GM19025 (cell line): Measurements from ENCODE around the gene COPS7A.
"Not testable (repeated sequence)": the region's sequence is repeated elsewhere in the genome, so short reads cannot be mapped to it uniquely, and the experiment has no call there.

ENCODE experiments used
- ATAC-seq: cut with Tn5 transposase; IDR thresholded peaks from one replicate; pipeline ENCODE4 v1.9.1; 2021; ENCODE audit warnings: mild to moderate bottlenecking, low read depth, moderate library complexity; ENCODE audit not compliant: unreplicated experiment

Gene COPS7A

GRCh38 chr12:6700646-6701051, 23.2 kb upstream of the COPS7A start, which contains the start of gene PIANP:
TSS of gene PIANP (minus strand) at chr12:6700815. CDS start at chr12:6698061, 2,754 bp downstream.
- ATAC-seq, result no peak

DNA sequence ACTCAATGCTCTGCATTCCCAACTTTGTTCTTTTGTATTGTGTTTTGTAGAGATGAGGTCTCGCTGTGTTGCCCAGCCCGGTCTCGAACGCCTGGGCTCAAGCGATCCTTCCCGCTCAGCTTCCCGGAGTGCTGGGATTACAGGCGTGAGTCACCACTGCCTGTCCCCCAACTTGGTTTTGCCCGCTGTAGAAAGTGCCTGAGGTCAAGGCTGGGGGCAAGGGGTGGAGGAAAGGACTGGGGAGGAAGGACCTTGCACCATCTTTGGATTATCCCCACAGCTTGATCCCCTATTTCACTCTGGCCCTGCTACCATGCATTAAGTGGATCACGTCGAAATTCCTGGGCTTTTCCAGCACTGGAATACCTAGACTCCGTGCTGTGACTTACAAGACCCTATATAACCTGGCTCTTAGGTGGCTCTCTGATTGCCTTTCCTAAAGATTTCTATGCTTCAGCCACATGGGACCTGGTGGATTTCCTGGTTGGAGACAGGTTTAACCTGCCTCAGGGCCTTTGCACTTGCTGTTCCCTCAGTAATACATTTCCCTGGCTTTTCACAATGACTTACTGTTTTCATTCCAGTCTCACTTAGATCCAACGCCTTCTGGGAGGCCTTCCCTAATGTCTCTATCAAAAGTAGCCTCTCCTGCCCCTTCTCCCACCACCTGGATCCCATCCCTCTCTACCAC, 22.6 kb upstream of the COPS7A start:
- no peak for ATAC-seq

GRCh38 chr12:6703631-6704030, 20.2 kb upstream of the COPS7A start:
- no peak for ATAC-seq

DNA sequence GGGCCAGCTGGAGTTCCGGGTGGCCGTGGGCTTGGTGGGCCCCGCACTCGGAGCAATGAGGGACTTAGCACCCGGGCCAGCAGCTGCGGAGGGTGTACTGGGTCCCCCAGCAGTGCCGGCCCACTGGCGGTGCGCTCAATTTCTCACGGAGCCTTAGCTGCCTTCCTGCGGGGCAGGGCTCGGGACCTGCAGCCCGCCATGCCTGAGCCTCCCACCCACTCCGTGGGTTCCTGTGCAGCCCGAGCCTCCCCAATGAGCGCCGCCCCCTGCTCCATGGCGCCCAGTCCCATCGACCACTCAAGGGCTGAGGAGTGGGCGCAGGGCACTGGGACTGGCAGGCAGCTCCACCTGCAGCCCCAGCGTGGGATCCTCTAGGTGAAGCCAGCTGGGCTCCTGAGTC, 15.5 kb upstream of the COPS7A start:
- not testable (repeated sequence) for ATAC-seq

DNA sequence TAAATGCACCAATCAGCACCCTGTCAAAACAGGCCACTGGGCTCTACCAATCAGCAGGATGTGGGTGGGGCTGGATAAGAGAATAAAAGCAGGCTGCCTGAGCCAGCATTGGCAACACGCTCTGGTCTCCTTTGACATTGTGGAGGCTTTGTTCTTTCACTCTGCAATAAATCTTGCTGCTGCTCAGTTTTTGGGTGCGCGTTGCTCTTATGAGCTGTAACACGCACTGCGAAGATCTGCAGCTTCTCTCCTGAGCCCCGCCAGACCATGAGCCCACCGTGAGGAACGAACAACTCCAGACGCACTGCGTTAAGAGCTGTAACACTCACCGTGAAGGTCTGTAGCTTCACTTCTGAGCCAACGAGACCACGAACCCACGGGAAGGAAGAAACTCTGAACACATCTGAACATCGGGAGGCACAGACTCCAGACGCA, 14.9 kb upstream of the COPS7A start:
- ATAC-seq, result no peak

GRCh38 chr12:6716031-6716873, 7.6 kb upstream of the COPS7A start:
- not testable (repeated sequence) for ATAC-seq

DNA sequence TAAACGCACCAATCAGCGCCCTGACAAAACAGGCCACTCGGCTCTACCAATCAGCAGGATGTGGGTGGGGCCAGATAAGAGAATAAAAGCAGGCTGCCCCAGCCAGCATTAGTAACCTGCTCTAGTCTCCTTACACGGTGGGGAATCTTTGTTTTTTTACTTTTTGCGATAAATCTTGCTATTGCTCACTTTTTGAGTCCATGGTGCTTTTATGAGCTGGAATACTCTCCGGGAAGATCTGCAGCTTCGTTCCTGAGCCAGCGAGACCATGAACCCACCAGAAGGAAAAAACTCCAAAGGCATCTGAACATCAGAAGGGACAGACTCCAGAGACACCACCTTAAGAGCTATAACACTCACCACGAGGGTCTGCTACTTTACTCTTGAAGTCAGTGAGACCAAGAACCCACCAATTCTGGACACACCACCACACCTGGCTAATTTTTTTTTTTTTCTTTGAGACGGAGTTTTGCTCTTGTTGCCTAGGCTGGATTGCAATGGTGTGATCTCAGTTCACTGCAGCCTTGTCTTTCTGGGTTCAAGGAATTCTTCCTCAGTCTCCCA, 6.9 kb upstream of the COPS7A start:
- ATAC-seq, result no peak

- ATAC-seq, result no peak
Observed at GRCh38 chr12:6722863-6723262, 983 bp upstream of the COPS7A start.

GRCh38 chr12:6724409-6724797, 557 bp downstream of the COPS7A start:
- ATAC-seq, result no peak

DNA sequence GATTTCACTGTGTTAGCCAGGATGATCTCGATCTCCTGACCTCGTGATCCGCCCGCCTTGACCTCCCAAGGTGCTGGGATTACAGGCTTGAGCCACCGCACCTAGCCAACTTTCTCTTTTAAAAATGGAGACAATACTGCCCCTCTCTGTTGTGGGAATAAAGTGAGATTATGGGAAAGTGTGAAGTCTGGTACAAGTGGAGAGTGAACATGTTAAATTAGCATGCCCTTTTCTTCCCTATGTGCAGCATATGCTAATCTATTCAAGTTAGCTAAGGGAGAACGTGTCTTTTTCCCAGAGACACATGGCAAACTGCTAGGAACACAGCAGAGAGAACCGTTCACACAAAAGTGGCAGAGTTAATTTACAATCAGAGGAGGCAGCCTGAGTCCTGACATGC, 1.5 kb downstream of the COPS7A start:
- ATAC-seq, result no peak

DNA sequence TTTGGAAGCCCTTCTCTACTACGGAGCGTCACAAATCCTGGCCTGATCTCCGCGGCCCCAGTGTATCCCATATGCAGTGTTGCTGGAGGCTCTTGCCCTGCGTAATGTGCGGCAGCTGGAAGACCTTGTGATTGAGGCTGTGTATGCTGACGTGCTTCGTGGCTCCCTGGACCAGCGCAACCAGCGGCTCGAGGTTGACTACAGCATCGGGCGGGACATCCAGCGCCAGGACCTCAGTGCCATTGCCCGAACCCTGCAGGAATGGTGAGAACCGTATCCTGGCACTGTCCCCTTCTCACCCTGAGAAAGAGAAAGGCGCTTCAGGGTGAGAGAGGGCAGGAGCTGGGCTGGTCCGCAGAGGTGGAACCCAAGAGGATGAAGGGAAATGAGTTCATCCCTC, 5.3 kb downstream of the COPS7A start:
- ATAC-seq, result no peak

DNA sequence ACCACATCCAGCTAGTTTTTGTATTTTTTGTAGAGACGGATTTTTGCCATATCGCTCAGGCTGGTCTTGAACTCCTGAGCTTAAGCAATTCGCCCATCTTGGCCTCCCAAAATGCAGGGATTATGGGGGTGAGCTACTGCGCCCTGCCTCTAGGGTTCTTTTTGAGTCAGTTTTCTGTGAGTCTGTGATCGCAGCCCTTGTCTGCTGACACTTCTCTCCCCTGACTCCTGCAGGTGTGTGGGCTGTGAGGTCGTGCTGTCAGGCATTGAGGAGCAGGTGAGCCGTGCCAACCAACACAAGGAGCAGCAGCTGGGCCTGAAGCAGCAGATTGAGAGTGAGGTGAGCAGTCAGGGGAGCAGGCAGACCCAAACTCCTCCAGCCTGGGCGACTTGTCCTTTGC, 6.3 kb downstream of the COPS7A start:
- ATAC-seq, result peak; percentile 12

DNA sequence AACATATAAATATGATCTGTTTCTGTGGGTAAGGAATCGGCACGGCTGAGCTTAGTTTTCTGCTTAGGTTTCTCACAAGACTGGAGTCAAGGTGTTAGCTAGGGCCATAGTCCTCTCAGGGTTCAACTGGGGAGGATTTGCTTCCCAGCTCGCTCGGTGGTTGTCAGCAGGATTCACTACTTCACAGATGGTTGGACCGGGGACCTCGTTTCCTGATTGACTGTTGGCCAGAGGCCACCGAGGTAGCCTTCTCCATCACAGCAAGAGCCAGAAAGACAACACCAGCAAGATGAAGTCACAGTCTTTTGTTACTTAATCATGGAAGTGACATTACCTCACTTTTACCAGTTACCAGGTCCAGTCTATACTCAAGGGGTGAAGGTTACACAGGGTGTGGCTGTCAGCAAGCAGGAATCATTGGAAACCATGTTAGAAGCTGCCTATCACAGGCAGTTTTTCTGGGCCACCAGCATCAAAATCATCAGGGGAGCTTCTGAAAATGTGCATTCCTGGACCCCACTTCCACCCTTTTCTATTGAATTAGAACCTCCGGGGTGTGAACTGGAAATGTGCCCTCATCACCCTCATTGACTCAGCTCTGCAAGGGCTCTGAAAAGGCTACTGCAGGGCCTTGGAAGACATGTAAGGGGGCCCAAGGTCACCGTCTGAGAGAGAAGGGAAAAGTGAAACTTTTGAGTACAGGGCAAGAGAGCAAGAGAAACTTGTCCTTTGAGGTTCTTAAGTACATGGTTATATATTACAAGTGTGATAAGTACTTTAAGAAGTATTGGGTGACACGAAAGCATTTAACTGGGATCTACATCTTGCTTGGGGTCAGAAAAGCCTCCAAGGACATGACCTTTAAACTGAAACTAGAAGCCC, 10.9 kb downstream of the COPS7A start:
- no peak for ATAC-seq

DNA sequence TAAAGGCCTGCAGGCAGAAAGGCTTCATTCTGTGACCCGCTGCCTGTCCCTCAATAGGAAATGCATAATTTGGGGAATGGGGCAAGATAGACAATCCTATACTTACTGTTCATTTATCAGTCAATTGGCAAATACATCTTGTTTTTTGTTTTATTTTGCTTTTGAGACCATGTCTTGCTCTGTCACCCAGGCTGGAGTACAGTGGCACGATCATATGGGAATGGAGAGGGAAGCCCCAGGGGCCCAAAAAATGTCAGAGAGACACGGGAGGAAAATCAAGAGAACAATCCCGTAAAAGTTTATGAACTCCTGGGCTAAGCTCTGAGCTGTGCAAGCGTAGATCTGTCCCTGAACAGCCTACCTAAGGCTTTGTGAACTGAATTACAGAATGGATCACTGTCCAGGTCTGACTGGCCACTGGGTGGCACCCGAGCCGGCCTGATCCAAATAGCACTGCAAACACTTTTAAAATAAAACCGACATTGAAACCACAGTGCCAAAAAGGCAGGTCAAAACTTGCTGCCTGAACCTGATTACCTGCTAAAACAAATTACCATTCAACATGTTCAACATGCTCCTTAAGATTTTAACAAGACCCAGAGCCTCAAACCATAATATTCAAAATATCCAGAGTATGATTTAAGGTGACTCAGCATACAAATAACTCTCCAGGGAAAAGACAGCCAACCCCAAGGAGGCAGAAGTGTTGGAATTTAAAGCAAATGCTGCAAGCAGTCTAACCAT, 11.8 kb downstream of the COPS7A start:
- no peak for ATAC-seq

DNA sequence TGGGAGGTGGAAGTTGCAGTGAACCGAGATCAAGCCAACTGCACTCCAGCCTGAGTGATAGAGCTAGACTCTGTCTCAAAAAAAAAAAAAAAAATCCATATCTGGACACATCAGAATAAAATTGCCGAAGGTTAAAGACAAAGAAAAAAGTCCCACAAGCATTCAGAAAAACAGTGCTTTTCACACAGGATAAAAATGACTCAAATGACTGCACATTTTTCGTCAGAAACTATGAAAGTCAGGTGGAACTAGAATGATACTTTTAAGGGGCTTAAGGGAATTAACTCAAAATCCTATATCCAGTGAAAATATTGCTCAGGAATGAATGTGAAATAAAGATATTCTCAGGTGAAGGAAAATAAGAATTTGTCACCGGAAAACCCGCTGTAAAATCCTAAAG, 12.9 kb downstream of the COPS7A start:
- ATAC-seq, result no peak

DNA sequence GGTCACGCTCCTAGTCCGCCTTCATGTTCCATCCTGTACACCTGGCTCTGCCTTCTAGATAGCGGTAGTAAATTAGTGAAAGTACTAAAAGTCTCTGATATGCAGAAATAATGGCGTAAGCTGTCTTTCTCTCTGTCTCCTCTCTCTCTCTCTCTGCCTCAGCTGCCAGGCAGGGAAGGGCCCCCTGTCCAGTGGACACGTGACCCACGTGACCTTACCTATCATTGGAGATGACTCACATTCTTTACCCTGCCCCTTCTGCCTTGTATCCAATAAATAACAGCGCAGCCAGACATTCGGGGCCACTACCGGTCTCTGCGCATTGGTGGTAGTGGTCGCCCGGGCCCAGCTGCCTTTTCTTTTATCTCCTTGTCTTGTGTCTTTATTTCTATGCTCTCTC, 18.2 kb downstream of the COPS7A start:
- ATAC-seq, result not testable (repeated sequence)

- ATAC-seq, result no peak
Observed at GRCh38 chr12:6742834-6743233, 19.0 kb downstream of the COPS7A start.

- ATAC-seq, result not testable (repeated sequence)
Observed at GRCh38 chr12:6743300-6743699, 19.5 kb downstream of the COPS7A start.

DNA sequence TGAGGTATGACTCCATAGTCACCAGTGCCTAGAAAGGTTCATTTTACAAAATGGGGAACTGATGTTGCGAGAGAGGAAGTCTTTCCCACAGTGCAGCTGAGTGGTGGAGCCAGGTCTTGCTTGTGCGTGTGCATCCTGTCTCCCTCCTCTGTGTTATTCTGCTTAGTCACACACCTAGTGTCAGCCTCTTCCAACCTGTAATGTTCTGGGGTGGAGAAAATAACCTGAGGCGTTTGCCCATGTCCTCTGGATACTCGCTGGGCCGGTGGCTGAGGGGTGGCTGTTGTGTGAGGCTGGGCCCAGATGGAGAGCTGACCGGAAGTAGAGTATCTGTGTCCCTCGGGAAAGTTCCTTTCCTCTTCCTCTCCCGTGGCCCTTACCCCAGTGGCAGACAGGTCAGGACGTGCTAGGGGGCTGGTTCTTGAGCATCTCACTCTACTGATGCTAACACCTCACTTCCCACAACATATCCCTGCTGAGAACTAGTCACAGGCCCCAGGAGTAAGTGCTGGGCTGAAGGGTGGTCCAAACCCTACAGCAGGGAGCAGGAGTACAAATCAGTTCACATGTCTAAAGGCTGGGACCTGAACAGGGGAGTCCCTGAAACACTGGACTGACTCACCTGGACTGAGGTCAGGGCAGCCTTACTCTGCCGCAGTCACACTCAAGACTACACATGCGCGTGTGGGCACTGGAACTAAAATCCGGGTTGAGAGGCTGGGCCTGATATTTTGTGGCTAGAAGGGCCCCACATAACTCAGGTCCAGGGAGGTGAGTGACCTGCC, 22.1 kb downstream of the COPS7A start:
- ATAC-seq, result no peak
